ENCODE measurements around the gene ABCF2. TPM values are rescaled to one million over a fixed set of nuclear protein-coding genes. Genes with fewer than 3 reads are reported as not detected.

Gene ABCF2
- total and polyA plus RNA-seq, 10 donors = 9.2 to 30.0 (median 27.0) TPM

DNA sequence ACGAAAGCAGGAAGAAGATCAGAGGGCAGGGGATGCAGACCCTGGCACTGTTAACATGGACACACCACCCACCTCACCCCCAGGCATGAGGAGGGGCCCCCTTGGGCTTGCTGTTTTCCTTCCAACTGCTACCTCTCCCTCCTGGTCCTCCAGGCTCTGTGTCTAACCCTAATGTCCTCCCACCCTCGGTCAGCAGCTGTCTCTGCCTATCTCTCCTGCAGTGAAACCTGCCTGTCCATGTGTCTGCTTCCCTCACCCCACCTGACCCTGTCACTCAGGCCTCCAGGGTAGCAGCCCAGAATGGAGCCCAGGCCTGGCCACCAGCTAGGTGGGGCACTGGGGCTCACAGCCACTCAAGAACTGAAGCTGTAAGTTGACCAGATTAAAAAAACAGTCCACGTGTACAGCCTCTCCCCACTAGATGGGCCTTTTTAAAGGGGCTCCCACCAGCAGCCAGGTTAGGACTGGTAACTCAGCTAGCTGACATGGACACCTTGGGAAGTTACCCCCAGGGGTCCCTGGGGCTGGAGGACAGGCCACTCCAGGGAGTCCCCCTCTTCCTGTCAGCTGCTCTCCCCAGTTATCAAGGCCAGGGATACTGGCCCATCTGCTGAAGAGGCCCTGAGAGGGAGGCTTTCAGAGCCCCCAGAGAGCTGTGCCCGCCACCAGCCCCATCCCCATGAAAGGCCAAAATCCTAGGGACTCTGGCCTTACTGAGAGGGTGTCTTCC lies 20.0 kb upstream of the ABCF2 start:
- intact Hi-C loops (cut with DNase I; ENCODE audit: low total_unique reads) = loop anchor here (10.0 kb wide), 1 partner anchor 58 kb away; no protein-coding TSS in a partner anchor
- 56 to 69% (median 64%) methylated on average over 4 of the region's 4 CpGs for WGBS, 5 donors
- Histone ChIP-seq H3K4me1 (peaks cover 41 to 93% (median 79%) of the 10 kb centered on the region in 6 donors), H3K9me3 (no peaks in the 10 kb centered on the region), H3K27me3 (replicated peaks in 1 of 7) (peaks cover 0 to 84% (median 10%) of the 10 kb centered on the region in 7 donors), H3K4me3 (peak overlapping the region in 1 of 8 donors; percentile 55), H3K36me3 (peaks cover 0 to 3% (median 0%) of the 10 kb centered on the region in 6 donors), H3K27ac (peak overlapping the region in 3 of 8 donors; percentile 13 to 84 (median 84))
- DNase-seq = no peak
- TF ChIP-seq POLR2AphosphoS5 (IDR thresholded peaks at IDR 0.05) = no peak
- TF ChIP-seq, protein P1, sequence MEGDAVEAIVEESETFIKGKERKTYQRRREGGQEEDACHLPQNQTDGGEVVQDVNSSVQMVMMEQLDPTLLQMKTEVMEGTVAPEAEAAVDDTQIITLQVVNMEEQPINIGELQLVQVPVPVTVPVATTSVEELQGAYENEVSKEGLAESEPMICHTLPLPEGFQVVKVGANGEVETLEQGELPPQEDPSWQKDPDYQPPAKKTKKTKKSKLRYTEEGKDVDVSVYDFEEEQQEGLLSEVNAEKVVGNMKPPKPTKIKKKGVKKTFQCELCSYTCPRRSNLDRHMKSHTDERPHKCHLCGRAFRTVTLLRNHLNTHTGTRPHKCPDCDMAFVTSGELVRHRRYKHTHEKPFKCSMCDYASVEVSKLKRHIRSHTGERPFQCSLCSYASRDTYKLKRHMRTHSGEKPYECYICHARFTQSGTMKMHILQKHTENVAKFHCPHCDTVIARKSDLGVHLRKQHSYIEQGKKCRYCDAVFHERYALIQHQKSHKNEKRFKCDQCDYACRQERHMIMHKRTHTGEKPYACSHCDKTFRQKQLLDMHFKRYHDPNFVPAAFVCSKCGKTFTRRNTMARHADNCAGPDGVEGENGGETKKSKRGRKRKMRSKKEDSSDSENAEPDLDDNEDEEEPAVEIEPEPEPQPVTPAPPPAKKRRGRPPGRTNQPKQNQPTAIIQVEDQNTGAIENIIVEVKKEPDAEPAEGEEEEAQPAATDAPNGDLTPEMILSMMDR (IDR thresholded peaks at IDR 0.05 in 8 of 11, conservative IDR thresholded peaks at IDR 0.05 in 3 of 11) = no peak
- no peak for TF ChIP-seq POLR2A (IDR thresholded peaks at IDR 0.05)

DNA sequence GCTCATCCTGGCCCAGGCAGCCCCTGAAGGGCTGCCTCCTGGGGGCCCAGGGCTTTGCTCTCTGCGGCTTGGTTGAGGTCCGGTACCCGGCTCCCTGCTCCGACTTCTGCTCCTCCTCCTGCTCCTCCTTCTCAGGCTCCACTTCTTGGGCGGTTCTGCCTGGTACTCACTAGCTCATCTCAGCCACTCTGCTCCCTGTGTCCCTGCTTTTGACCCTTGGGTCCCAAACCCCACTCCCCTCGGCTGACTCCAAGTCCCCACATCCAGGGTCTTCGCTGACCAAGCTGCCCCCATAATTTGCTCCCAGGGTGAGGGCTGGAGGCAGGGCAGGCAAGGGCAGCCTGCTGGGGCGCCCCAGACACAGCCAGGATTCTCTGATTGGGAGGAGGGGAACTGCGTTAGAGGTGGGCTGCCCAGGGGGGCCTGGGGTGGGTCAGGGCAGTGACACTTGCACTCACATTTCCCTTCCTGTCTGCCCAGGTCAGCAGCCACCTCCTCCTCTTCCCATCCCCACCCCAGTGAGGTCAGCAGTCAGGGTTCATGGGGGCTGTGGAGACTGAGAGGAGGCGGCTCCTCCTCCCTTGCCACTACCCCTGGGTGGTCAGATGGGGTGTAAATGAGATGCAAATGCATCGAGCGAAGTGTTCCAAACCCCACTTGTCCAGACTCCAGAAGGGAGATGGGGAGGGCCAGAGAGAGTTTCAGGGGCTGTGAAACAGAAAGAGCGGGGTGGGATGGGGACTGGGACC lies 19.3 kb upstream of the ABCF2 start:
- no peak for DNase-seq
- no peak for TF ChIP-seq POLR2AphosphoS5 (IDR thresholded peaks at IDR 0.05)
- TF ChIP-seq, protein P1 (IDR thresholded peaks at IDR 0.05 in 8 of 11, conservative IDR thresholded peaks at IDR 0.05 in 3 of 11) = no peak
- no peak for TF ChIP-seq POLR2A (IDR thresholded peaks at IDR 0.05)
- 55 to 69% (median 59%) methylated on average over 13 of the region's 13 CpGs for WGBS, 5 donors
- H3K36me3 ChIP-seq = peaks cover 0 to 10% (median 4%) of the 10 kb centered on the region in 6 donors
- H3K27ac ChIP-seq = peak overlapping the region in 2 of 8 donors; percentile 8 to 13
- H3K4me1 ChIP-seq = peaks cover 40 to 88% (median 74%) of the 10 kb centered on the region in 6 donors
- intact Hi-C loops (cut with DNase I; ENCODE audit: low total_unique reads) = loop anchor here (10.0 kb wide), 1 partner anchor 59 kb away; no protein-coding TSS in a partner anchor
- peaks cover 0 to 77% (median 10%) of the 10 kb centered on the region in 7 donors for H3K27me3 ChIP-seq (replicated peaks in 1 of 7)
- H3K9me3 ChIP-seq = no peaks in the 10 kb centered on the region
- peak overlapping the region in 2 of 8 donors; percentile 40 to 70 for H3K4me3 ChIP-seq

DNA sequence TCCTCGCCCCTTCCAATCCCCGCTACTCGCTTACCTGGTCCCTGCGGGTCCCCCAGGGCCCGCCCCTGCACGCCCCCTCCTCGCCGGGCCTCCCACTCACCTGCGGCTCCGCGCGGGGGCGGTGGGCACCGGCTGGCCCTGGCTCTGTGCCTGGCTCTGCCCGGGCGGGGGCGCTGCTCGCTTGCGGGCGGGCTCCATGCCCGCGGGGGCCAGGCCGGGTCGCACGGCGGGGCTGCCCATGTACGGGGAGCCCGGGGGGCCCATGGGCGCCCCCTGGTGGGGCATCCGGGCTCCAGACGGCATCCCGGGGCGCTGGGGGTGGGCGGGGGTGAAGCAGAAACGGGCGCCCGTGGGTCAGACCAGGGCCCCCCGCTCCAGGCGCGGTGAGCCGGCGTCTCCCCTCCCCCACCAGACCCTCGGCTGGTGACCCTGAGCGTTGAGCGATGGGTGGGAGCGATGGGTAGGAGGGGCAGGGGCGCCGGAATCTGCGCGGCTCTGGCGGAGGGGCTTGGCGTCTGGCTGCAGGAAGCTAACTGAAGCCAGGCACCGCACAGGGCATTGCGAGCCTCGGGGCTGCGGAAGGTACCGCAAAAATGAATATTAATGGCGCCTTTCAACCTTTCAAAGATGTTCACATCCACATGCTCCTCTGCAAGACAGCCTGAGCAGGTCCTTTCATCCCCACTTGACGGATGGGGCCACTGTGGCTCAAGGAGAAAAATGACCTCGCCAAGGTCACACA lies 18.5 kb upstream of the ABCF2 start:
- Histone ChIP-seq H3K9me3 (no peaks in the 10 kb centered on the region), H3K36me3 (peaks cover 0 to 18% (median 7%) of the 10 kb centered on the region in 6 donors), H3K27ac (peak overlapping the region in 3 of 8 donors; percentile 8 to 19 (median 13)), H3K4me1 (peaks cover 40 to 80% (median 67%) of the 10 kb centered on the region in 6 donors), H3K27me3 (replicated peaks in 1 of 7) (peaks cover 0 to 70% (median 10%) of the 10 kb centered on the region in 7 donors), H3K4me3 (peak overlapping the region in 6 of 8 donors; percentile 26 to 70 (median 38))
- no peak for TF ChIP-seq POLR2AphosphoS5 (IDR thresholded peaks at IDR 0.05)
- no peak for TF ChIP-seq POLR2A (IDR thresholded peaks at IDR 0.05)
- TF ChIP-seq, protein P1 (IDR thresholded peaks at IDR 0.05 in 8 of 11, conservative IDR thresholded peaks at IDR 0.05 in 3 of 11) = peak in 10 of 11 experiments; percentile 8 to 90 (median 72)
- 3 to 8% (median 3%) methylated on average over 26 to 60 of the region's 60 CpGs for WGBS, 5 donors
- intact Hi-C loops (cut with DNase I; ENCODE audit: low total_unique reads) = loop anchor here (10.0 kb wide), 1 partner anchor 59 kb away; no protein-coding TSS in a partner anchor
- peak; percentile 90 for DNase-seq

Measured in spleen (tissue), 11 donors.